Measurements from ENCODE around the gene RAB3GAP1.

Gene RAB3GAP1

GRCh38 chr2:135151615-135152014, 99.5 kb downstream of the RAB3GAP1 start:
- Histone ChIP-seq H3K9ac (ENCODE audit: low read depth, low read length) (no peak overlapping the region), H3K9me3 (ENCODE audit: control insufficient read depth, insufficient read depth, low read length) (no peaks in the 10 kb centered on the region), H3K4me1 (ENCODE audit: insufficient read depth, low read length) (no peaks in the 10 kb centered on the region), H3K36me3 (ENCODE audit: insufficient read depth, low read length) (peaks cover 3% of the 10 kb centered on the region; the same call in 1 of the 2 replicates)

GRCh38 chr2:135152361-135152760, 100.3 kb downstream of the RAB3GAP1 start:
- Histone ChIP-seq H3K9me3 (ENCODE audit: control insufficient read depth, insufficient read depth, low read length) (no peaks in the 10 kb centered on the region), H3K4me1 (ENCODE audit: insufficient read depth, low read length) (no peaks in the 10 kb centered on the region), H3K9ac (ENCODE audit: low read depth, low read length) (no peak overlapping the region), H3K36me3 (ENCODE audit: insufficient read depth, low read length) (peaks cover 5% of the 10 kb centered on the region; the same call in 1 of the 2 replicates)

- Histone ChIP-seq H3K4me1 (ENCODE audit: insufficient read depth, low read length) (no peaks in the 10 kb centered on the region), H3K36me3 (ENCODE audit: insufficient read depth, low read length) (peaks cover 5% of the 10 kb centered on the region; the same call in 1 of the 2 replicates), H3K9ac (ENCODE audit: low read depth, low read length) (no peak overlapping the region), H3K9me3 (ENCODE audit: control insufficient read depth, insufficient read depth, low read length) (no peaks in the 10 kb centered on the region)
Measured at GRCh38 chr2:135154962-135155361, 102.9 kb downstream of the RAB3GAP1 start.

- Histone ChIP-seq H3K9ac (ENCODE audit: low read depth, low read length) (no peak overlapping the region), H3K36me3 (ENCODE audit: insufficient read depth, low read length) (peaks cover 2% of the 10 kb centered on the region; the same call in 1 of the 2 replicates), H3K9me3 (ENCODE audit: control insufficient read depth, insufficient read depth, low read length) (no peaks in the 10 kb centered on the region), H3K4me1 (ENCODE audit: insufficient read depth, low read length) (no peaks in the 10 kb centered on the region)
Measured at GRCh38 chr2:135157856-135158255, 105.8 kb downstream of the RAB3GAP1 start.

- Histone ChIP-seq H3K4me1 (ENCODE audit: insufficient read depth, low read length) (no peaks in the 10 kb centered on the region), H3K9ac (ENCODE audit: low read depth, low read length) (no peak overlapping the region), H3K9me3 (ENCODE audit: control insufficient read depth, insufficient read depth, low read length) (no peaks in the 10 kb centered on the region), H3K36me3 (ENCODE audit: insufficient read depth, low read length) (peaks cover 2% of the 10 kb centered on the region; the same call in 1 of the 2 replicates)
Measured at GRCh38 chr2:135159191-135159590, 107.1 kb downstream of the RAB3GAP1 start.

- H3K36me3 ChIP-seq (ENCODE audit: insufficient read depth, low read length) = 0 out of 2 replicates have a peak, but pooled peaks cover under 1% of the 10 kb centered on the region
- no peaks in the 10 kb centered on the region; the same call in 1 of the 2 replicates for H3K4me1 ChIP-seq (ENCODE audit: insufficient read depth, low read length)
Measured at GRCh38 chr2:135162377-135162776, 110.3 kb downstream of the RAB3GAP1 start.

GRCh38 chr2:135162786-135163185, 110.7 kb downstream of the RAB3GAP1 start:
- Histone ChIP-seq H3K4me1 (ENCODE audit: insufficient read depth, low read length) (peaks cover 1% of the 10 kb centered on the region), H3K9me3 (ENCODE audit: control insufficient read depth, insufficient read depth, low read length) (no peaks in the 10 kb centered on the region), H3K9ac (ENCODE audit: low read depth, low read length) (no peak overlapping the region), H3K36me3 (ENCODE audit: insufficient read depth, low read length) (no peaks in the 10 kb centered on the region; the same call in 1 of the 2 replicates)

More at GRCh38 chr2:135162377-135162776, 110.3 kb downstream of the RAB3GAP1 start:
- H3K9ac ChIP-seq (ENCODE audit: low read depth, low read length) = no peak overlapping the region
- no peaks in the 10 kb centered on the region for H3K9me3 ChIP-seq (ENCODE audit: control insufficient read depth, insufficient read depth, low read length)

GRCh38 chr2:135163306-135163705, 111.2 kb downstream of the RAB3GAP1 start:
- no peaks in the 10 kb centered on the region for H3K9me3 ChIP-seq (ENCODE audit: control insufficient read depth, insufficient read depth, low read length)
- no peak overlapping the region for H3K9ac ChIP-seq (ENCODE audit: low read depth, low read length)
- H3K36me3 ChIP-seq (ENCODE audit: insufficient read depth, low read length) = peaks cover 3% of the 10 kb centered on the region; the same call in 1 of the 2 replicates
- peaks cover 7% of the 10 kb centered on the region for H3K4me1 ChIP-seq (ENCODE audit: insufficient read depth, low read length)

GRCh38 chr2:135163901-135164300, 111.8 kb downstream of the RAB3GAP1 start:
- peaks cover 7% of the 10 kb centered on the region for H3K4me1 ChIP-seq (ENCODE audit: insufficient read depth, low read length)
- H3K36me3 ChIP-seq (ENCODE audit: insufficient read depth, low read length) = peaks cover 6% of the 10 kb centered on the region
- no peak overlapping the region for H3K9ac ChIP-seq (ENCODE audit: low read depth, low read length)
- H3K9me3 ChIP-seq (ENCODE audit: control insufficient read depth, insufficient read depth, low read length) = no peaks in the 10 kb centered on the region

- Histone ChIP-seq H3K9me3 (ENCODE audit: control insufficient read depth, insufficient read depth, low read length) (no peaks in the 10 kb centered on the region), H3K36me3 (ENCODE audit: insufficient read depth, low read length) (peaks cover 9% of the 10 kb centered on the region), H3K9ac (ENCODE audit: low read depth, low read length) (no peak overlapping the region), H3K4me1 (ENCODE audit: insufficient read depth, low read length) (peaks cover 7% of the 10 kb centered on the region)
Measured at GRCh38 chr2:135164431-135164830, 112.3 kb downstream of the RAB3GAP1 start.

GRCh38 chr2:135167273-135167672, 115.2 kb downstream of the RAB3GAP1 start:
- H3K9me3 ChIP-seq (ENCODE audit: control insufficient read depth, insufficient read depth, low read length) = no peaks in the 10 kb centered on the region
- H3K9ac ChIP-seq (ENCODE audit: low read depth, low read length) = no peak overlapping the region
- H3K4me1 ChIP-seq (ENCODE audit: insufficient read depth, low read length) = peaks cover 7% of the 10 kb centered on the region
- peaks cover 16% of the 10 kb centered on the region for H3K36me3 ChIP-seq (ENCODE audit: insufficient read depth, low read length)

GRCh38 chr2:135168204-135168856, 116.2 kb downstream of the RAB3GAP1 start:
- H3K36me3 ChIP-seq (ENCODE audit: insufficient read depth, low read length) = peaks cover 16% of the 10 kb centered on the region

GRCh38 chr2:135169900-135170753, 118.0 kb downstream of the RAB3GAP1 start:
- Histone ChIP-seq H3K9me3 (ENCODE audit: control insufficient read depth, insufficient read depth, low read length) (no peaks in the 10 kb centered on the region), H3K36me3 (ENCODE audit: insufficient read depth, low read length) (peaks cover 16% of the 10 kb centered on the region), H3K9ac (ENCODE audit: low read depth, low read length) (no peak overlapping the region), H3K4me1 (ENCODE audit: insufficient read depth, low read length) (peaks cover 7% of the 10 kb centered on the region; the same call in 1 of the 2 replicates)

More at GRCh38 chr2:135168204-135168856, 116.2 kb downstream of the RAB3GAP1 start:
- Histone ChIP-seq H3K9me3 (ENCODE audit: control insufficient read depth, insufficient read depth, low read length) (no peaks in the 10 kb centered on the region), H3K9ac (ENCODE audit: low read depth, low read length) (no peak overlapping the region), H3K4me1 (ENCODE audit: insufficient read depth, low read length) (peaks cover 7% of the 10 kb centered on the region)

GRCh38 chr2:135174049-135174809, 122.1 kb downstream of the RAB3GAP1 start:
- Histone ChIP-seq H3K9ac (ENCODE audit: low read depth, low read length) (no peak overlapping the region), H3K36me3 (ENCODE audit: insufficient read depth, low read length) (peaks cover 15% of the 10 kb centered on the region), H3K4me1 (ENCODE audit: insufficient read depth, low read length) (no peaks in the 10 kb centered on the region), H3K9me3 (ENCODE audit: control insufficient read depth, insufficient read depth, low read length) (peaks cover 9% of the 10 kb centered on the region; the same call in 1 of the 2 replicates)
